GM03348 (cell line): ENCODE data around the gene RAB12.

Source experiments
- DNase-seq: peaks from one replicate; pipeline ENCODE4 v3.0.0; 2012; ENCODE audit warnings: low spot score

Gene RAB12

DNA sequence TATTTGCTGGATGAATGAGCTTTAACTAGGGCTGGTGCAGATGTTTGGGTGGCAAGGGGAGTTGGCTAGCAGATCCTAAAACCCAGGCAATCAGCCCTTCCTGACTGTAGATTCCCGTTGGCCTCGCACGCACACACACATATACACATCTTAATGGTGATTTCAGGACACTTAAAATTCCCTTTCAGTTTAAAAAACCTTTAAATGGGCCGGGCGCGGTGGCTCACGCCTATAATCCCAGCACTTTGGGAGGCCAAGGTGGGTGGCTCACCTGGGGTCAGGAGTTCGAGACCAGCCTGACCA, 76.6 kb downstream of the RAB12 start:
- DNase-seq, result no peak

GRCh38 chr18:8686611-8687010, 77.4 kb downstream of the RAB12 start:
- DNase-seq, result no peak

DNA sequence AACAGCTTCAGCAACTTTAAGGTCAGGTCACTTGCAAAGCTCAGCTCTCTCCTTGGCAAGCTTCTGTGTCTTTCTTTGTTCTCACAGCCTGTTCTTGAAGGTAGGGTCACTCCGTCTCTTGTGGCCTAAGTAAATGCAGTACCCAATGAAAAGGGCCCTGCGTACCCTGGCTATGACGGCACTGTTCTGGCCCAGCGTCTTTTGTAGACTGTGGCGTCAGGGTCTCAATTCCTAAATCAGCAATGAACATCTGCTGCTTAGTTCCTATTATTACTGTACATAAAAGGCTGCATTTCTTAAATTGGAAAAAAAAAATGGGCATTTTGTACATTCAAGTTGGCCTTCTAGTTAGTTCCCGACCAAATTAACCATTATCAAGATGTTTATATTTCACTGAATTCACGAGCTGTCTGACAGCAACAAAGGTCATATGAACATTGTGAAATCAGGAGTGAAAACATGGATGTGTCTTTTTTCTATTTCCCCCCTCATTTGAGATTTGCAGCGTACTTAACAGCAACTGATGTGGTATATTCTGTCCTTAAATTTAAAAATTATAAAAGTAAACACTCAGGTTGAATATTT, 79.1 kb downstream of the RAB12 start:
- no peak for DNase-seq

DNA sequence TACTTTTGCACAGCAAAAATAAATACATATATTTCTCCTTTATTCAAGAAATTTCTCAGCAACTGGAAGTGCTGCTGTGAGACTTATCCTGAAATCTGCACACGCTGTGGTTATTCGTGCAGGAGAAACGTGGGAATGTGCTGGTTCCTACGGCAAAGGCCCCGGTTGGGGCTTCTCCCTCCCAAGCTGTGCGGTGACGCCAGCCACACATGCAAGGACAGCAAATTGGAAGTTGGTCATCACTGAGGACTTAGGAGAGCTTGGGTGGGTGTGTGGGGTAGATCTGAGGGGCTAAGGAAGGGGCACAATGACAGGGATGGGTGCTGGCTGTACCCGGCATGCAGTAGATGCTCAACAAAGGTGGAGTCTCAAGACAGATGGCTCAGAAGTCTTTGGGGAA, 79.6 kb downstream of the RAB12 start:
- DNase-seq, result no peak
